ENCODE measurements around the gene TICRR. TPM values are rescaled to one million over a fixed set of nuclear protein-coding genes. Genes with fewer than 3 reads are reported as not detected.

Gene TICRR, protein sequence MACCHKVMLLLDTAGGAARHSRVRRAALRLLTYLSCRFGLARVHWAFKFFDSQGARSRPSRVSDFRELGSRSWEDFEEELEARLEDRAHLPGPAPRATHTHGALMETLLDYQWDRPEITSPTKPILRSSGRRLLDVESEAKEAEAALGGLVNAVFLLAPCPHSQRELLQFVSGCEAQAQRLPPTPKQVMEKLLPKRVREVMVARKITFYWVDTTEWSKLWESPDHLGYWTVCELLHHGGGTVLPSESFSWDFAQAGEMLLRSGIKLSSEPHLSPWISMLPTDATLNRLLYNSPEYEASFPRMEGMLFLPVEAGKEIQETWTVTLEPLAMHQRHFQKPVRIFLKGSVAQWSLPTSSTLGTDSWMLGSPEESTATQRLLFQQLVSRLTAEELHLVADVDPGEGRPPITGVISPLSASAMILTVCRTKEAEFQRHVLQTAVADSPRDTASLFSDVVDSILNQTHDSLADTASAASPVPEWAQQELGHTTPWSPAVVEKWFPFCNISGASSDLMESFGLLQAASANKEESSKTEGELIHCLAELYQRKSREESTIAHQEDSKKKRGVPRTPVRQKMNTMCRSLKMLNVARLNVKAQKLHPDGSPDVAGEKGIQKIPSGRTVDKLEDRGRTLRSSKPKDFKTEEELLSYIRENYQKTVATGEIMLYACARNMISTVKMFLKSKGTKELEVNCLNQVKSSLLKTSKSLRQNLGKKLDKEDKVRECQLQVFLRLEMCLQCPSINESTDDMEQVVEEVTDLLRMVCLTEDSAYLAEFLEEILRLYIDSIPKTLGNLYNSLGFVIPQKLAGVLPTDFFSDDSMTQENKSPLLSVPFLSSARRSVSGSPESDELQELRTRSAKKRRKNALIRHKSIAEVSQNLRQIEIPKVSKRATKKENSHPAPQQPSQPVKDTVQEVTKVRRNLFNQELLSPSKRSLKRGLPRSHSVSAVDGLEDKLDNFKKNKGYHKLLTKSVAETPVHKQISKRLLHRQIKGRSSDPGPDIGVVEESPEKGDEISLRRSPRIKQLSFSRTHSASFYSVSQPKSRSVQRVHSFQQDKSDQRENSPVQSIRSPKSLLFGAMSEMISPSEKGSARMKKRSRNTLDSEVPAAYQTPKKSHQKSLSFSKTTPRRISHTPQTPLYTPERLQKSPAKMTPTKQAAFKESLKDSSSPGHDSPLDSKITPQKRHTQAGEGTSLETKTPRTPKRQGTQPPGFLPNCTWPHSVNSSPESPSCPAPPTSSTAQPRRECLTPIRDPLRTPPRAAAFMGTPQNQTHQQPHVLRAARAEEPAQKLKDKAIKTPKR (N-terminal part only)
- total RNA-seq (2022; extraction: Qiagen RNA extraction; ENCODE audit: low read depth), result 10.4 to 14.1 TPM (median 12.1 TPM) in 5 replicates

DNA sequence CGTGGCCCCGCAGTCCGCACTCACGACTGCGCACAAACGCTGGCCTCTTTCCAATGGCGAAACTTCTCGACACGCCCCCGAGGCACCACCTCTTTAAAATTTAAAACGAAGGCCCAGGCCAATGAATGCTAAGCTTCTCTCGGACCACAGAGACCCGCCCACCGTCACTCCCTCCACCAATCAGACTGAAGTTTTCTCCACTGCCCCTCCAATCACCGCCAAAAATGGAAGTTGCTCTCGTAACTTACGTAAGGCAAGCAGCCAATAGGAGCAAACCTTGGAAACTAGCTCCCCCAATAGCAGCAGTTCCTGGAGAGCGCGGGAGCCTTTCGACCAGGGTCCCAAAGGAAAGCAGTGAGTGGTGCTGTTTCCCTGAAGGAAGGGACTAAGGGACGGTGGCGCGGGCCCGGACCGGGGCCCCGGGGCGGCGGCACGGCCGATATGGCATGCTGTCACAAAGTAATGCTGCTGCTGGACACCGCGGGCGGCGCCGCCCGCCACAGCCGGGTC lies at the start of gene TICRR:
TSS of gene TICRR (plus strand) at position 324 of the 510 bp plus-strand sequence. CDS start at position 442, 118 bp downstream.

DNA sequence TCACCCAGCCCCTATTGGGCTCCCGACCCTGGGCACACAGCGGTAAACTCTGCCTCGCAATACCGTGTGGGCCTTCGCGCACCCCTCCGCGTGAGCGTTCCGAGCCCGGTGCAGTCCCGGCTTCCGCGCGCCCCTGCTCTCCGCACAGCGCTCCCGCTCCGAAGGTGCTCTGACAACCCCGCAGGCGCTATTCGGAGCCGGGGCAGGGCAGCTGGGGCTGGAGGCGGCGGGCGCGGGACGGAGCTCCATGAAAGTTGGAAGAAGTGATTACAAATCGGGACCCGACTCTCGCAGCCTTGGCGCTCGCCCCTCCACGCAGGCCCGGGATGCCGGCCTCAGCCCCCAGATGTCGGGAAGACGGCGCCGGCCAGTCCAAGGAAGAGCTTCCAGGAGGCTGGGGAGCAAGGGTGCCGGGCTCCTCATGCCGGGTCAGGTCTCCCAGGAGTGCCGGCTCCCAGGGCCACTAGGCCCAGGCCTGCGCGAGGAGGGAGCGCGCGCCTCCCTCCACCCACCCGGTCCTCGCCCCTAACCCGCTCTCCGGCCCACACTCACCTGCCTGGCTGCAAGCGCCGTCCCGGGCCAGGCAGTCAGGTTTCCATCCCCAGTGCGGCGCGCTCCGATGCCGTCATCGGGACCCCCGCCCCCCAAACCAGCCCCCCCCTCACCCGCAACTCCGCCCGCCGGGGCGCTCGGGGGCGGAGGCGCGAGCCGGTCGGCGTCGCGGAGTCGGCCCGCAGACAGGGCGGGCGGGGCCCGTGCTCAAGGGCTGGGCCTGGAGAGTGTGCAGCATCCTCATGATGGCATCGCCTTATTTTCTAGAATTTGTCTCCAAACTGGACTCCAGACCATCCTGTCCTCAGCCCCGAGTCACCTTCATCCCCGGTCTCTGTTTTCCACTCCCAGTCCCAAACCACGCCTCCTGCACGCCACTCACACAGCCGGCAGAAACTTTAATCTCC lies 79.9 kb downstream of the TICRR start, which contains the start of gene KIF7:
TSS of gene KIF7 (minus strand) at position 621 of the 959 bp plus-strand sequence. CDS start 2,537 bp downstream, outside the sequence.

Other genes with a start within 250 kb of the TICRR start
- gene POLG, start 240.6 kb upstream of the TICRR start, total RNA-seq (2022; extraction: Qiagen RNA extraction; ENCODE audit: low read depth), result 44.6 to 62.6 TPM (median 59.6 TPM) in 5 replicates
- 40.7 to 52.9 TPM (median 46.6 TPM) in 5 replicates for gene RHCG, start 78.9 kb upstream of the TICRR start, total RNA-seq (2022; extraction: Qiagen RNA extraction; ENCODE audit: low read depth)
- gene KIF7, start 80.0 kb downstream of the TICRR start, total RNA-seq (2022; extraction: Qiagen RNA extraction; ENCODE audit: low read depth), result 3.2 to 5.0 TPM (median 4.3 TPM) in 5 replicates
- gene PLIN1, start 103.9 kb downstream of the TICRR start, total RNA-seq (2022; extraction: Qiagen RNA extraction; ENCODE audit: low read depth), result 0.05 to 0.25 TPM (median 0.13 TPM) in 4 of 5 replicates, not detected in the other
- gene PEX11A, start 115.3 kb downstream of the TICRR start, total RNA-seq (2022; extraction: Qiagen RNA extraction; ENCODE audit: low read depth), result 8.4 to 10.1 TPM (median 8.8 TPM) in 5 replicates
- gene WDR93, start 115.3 kb downstream of the TICRR start, total RNA-seq (2022; extraction: Qiagen RNA extraction; ENCODE audit: low read depth), result 0.10 to 0.19 TPM (median 0.18 TPM) in 5 replicates
- gene MESP1, start 175.8 kb downstream of the TICRR start, total RNA-seq (2022; extraction: Qiagen RNA extraction; ENCODE audit: low read depth), result 1.7 to 7.3 TPM (median 5.2 TPM) in 5 replicates
- 0.30 to 0.47 TPM (median 0.41 TPM) in 5 replicates for gene MESP2, start 200.9 kb downstream of the TICRR start, total RNA-seq (2022; extraction: Qiagen RNA extraction; ENCODE audit: low read depth)
- 73.4 to 91.5 TPM (median 77.1 TPM) in 5 replicates for gene ANPEP, start 239.4 kb downstream of the TICRR start, total RNA-seq (2022; extraction: Qiagen RNA extraction; ENCODE audit: low read depth)